MM.1S (cell line): ENCODE data around the gene HIKESHI.

Experiments used
- EZH2phosphoT487 ChIP-seq: fragments of 300-600 bp; sonication (generic); IDR thresholded peaks from 2 replicates; pipeline ENCODE4 v1.6.1; 2018; ENCODE audit warnings: antibody characterized with exemption, low read length
- TF ChIP-seq, protein P1 (sequence below): fragments of 300-600 bp; sonication (generic); IDR thresholded peaks from 2 replicates; pipeline ENCODE4 v1.5.1; 2016; ENCODE audit warnings: antibody characterized with exemption, low read length, mixed read lengths

- TF ChIP-seq, protein P1, sequence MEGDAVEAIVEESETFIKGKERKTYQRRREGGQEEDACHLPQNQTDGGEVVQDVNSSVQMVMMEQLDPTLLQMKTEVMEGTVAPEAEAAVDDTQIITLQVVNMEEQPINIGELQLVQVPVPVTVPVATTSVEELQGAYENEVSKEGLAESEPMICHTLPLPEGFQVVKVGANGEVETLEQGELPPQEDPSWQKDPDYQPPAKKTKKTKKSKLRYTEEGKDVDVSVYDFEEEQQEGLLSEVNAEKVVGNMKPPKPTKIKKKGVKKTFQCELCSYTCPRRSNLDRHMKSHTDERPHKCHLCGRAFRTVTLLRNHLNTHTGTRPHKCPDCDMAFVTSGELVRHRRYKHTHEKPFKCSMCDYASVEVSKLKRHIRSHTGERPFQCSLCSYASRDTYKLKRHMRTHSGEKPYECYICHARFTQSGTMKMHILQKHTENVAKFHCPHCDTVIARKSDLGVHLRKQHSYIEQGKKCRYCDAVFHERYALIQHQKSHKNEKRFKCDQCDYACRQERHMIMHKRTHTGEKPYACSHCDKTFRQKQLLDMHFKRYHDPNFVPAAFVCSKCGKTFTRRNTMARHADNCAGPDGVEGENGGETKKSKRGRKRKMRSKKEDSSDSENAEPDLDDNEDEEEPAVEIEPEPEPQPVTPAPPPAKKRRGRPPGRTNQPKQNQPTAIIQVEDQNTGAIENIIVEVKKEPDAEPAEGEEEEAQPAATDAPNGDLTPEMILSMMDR, result no peak
- TF ChIP-seq EZH2phosphoT487, result no peak
These were observed 56.7 kb downstream of the HIKESHI start for GRCh38 chr11:86358720-86359119.
